ENCODE measurements around the gene GARRE1.
"Not testable (repeated sequence)": the region's sequence is repeated elsewhere in the genome, so short reads cannot be mapped to it uniquely, and the experiment has no call there.

Gene GARRE1

GRCh38 chr19:34260771-34261173 is 6.4 kb downstream of the GARRE1 start:
- DNase-seq = no peak

GRCh38 chr19:34261334-34262109 is 7.2 kb downstream of the GARRE1 start:
- no peak for DNase-seq

GRCh38 chr19:34263745-34264237 is 9.4 kb downstream of the GARRE1 start:
- no peak for DNase-seq

GRCh38 chr19:34265221-34265650 is 10.9 kb downstream of the GARRE1 start:
- no peak for DNase-seq

GRCh38 chr19:34269081-34269480 is 14.7 kb downstream of the GARRE1 start:
- no peak for DNase-seq

GRCh38 chr19:34269489-34269888 is 15.1 kb downstream of the GARRE1 start:
- DNase-seq = no peak

- peak; percentile 90 for DNase-seq
These were observed 15.7 kb downstream of the GARRE1 start for GRCh38 chr19:34269968-34270621.

GRCh38 chr19:34273121-34273520 is 18.8 kb downstream of the GARRE1 start:
- DNase-seq = no peak

GRCh38 chr19:34274284-34274826 is 20.0 kb downstream of the GARRE1 start:
- no peak for DNase-seq

- no peak for DNase-seq
These were observed 20.7 kb downstream of the GARRE1 start for GRCh38 chr19:34274827-34275625.

- DNase-seq = no peak
These were observed 21.4 kb downstream of the GARRE1 start for GRCh38 chr19:34275705-34276104.

GRCh38 chr19:34276614-34277013 is 22.3 kb downstream of the GARRE1 start:
- no peak for DNase-seq

- no peak for DNase-seq
These were observed 22.9 kb downstream of the GARRE1 start for GRCh38 chr19:34277244-34277643.

GRCh38 chr19:34278783-34279182 is 24.4 kb downstream of the GARRE1 start:
- DNase-seq = no peak

- DNase-seq = not testable (repeated sequence)
These were observed 27.1 kb downstream of the GARRE1 start for GRCh38 chr19:34281444-34281843.

GRCh38 chr19:34282611-34283519 is 28.5 kb downstream of the GARRE1 start:
- no peak for DNase-seq

- no peak for DNase-seq
These were observed 30.2 kb downstream of the GARRE1 start for GRCh38 chr19:34284505-34284904.

GRCh38 chr19:34287662-34288140 is 33.3 kb downstream of the GARRE1 start:
- DNase-seq = no peak

GRCh38 chr19:34288381-34288780 is 34.0 kb downstream of the GARRE1 start:
- DNase-seq = no peak

GRCh38 chr19:34291235-34291634 is 36.9 kb downstream of the GARRE1 start:
- no peak for DNase-seq

GRCh38 chr19:34295103-34295502 is 40.7 kb downstream of the GARRE1 start:
- DNase-seq = no peak
